HG03039 (cell line): ENCODE data around the gene TTC7B.

Experiments
- ATAC-seq: cut with Tn5 transposase; IDR thresholded peaks from one replicate; pipeline ENCODE4 v1.9.1; 2021; ENCODE audit warnings: mild to moderate bottlenecking, moderate library complexity; ENCODE audit not compliant: unreplicated experiment

Gene TTC7B

GRCh38 chr14:90552465-90553297 is 263.5 kb downstream of the TTC7B start:
- ATAC-seq = no peak

GRCh38 chr14:90551733-90552464 is 264.3 kb downstream of the TTC7B start:
- no peak for ATAC-seq

GRCh38 chr14:90551070-90551704 is 265.0 kb downstream of the TTC7B start:
- ATAC-seq = no peak

GRCh38 chr14:90549794-90550641 is 266.2 kb downstream of the TTC7B start:
- no peak for ATAC-seq

GRCh38 chr14:90548455-90548854 is 267.8 kb downstream of the TTC7B start:
- no peak for ATAC-seq

- ATAC-seq = no peak
Observed at GRCh38 chr14:90547968-90548367, 268.3 kb downstream of the TTC7B start.

- no peak for ATAC-seq
Observed at GRCh38 chr14:90547250-90547649, 269.0 kb downstream of the TTC7B start.

GRCh38 chr14:90546767-90547166 is 269.5 kb downstream of the TTC7B start:
- no peak for ATAC-seq

- no peak for ATAC-seq
Observed at GRCh38 chr14:90545966-90546751, 270.1 kb downstream of the TTC7B start.

GRCh38 chr14:90545382-90545781 is 270.8 kb downstream of the TTC7B start:
- ATAC-seq = no peak

GRCh38 chr14:90544971-90545370 is 271.3 kb downstream of the TTC7B start:
- ATAC-seq = no peak

GRCh38 chr14:90544566-90544965 is 271.7 kb downstream of the TTC7B start:
- ATAC-seq = no peak

GRCh38 chr14:90543876-90544275 is 272.4 kb downstream of the TTC7B start:
- no peak for ATAC-seq

GRCh38 chr14:90541076-90541634 is 275.1 kb downstream of the TTC7B start:
- ATAC-seq = no peak

- no peak for ATAC-seq
Observed at GRCh38 chr14:90540437-90540836, 275.8 kb downstream of the TTC7B start.

- ATAC-seq = no peak
Observed at GRCh38 chr14:90539996-90540395, 276.2 kb downstream of the TTC7B start.

GRCh38 chr14:90539496-90539775 is 276.8 kb downstream of the TTC7B start:
- ATAC-seq = no peak

GRCh38 chr14:90538716-90539495 is 277.3 kb downstream of the TTC7B start:
- no peak for ATAC-seq

- no peak for ATAC-seq
Observed at GRCh38 chr14:90538095-90538494, 278.1 kb downstream of the TTC7B start.
